Globus pallidus (tissue), 1 donor: ENCODE data around the gene RDM1.

Source experiments
- DNase-seq: peaks from one replicate; pipeline ENCODE4 v3.0.0-alpha.2; 2015; ENCODE audit warnings: low spot score

The RDM1 gene

GRCh38 chr17:35870906-35871819, 59.4 kb downstream of the RDM1 start:
- no peak for DNase-seq

GRCh38 chr17:35868737-35869136, 61.8 kb downstream of the RDM1 start, which contains the start of gene HEATR9:
TSS of gene HEATR9 (minus strand) at chr17:35868891. CDS start at chr17:35868742, 149 bp downstream.
- DNase-seq = no peak
